Measurements from ENCODE around the gene ACTR8.

DNA sequence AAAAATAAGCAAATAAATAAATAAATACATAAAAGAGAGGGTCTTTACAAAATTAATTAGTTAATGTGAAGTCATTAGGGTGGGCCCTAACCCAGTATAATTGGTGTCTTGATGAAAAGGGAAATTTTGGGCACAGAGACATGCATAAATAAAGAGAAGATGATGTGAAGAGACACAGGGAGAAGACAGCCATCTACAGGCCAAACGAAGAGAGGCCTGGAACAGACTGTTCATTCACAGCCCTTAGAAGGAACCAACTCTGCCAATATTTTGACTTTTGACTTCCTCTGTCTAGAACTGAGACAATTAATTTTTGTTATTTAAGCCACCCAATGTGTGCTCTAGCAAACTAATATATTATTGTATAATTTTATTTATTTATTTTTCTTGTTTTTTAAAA, 39.3 kb upstream of the ACTR8 start:
- TF ChIP-seq EZH2 (IDR thresholded peaks at IDR 0.05), result no peak
- TF ChIP-seq, protein P1, sequence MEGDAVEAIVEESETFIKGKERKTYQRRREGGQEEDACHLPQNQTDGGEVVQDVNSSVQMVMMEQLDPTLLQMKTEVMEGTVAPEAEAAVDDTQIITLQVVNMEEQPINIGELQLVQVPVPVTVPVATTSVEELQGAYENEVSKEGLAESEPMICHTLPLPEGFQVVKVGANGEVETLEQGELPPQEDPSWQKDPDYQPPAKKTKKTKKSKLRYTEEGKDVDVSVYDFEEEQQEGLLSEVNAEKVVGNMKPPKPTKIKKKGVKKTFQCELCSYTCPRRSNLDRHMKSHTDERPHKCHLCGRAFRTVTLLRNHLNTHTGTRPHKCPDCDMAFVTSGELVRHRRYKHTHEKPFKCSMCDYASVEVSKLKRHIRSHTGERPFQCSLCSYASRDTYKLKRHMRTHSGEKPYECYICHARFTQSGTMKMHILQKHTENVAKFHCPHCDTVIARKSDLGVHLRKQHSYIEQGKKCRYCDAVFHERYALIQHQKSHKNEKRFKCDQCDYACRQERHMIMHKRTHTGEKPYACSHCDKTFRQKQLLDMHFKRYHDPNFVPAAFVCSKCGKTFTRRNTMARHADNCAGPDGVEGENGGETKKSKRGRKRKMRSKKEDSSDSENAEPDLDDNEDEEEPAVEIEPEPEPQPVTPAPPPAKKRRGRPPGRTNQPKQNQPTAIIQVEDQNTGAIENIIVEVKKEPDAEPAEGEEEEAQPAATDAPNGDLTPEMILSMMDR (IDR thresholded peaks at IDR 0.05), result peak; percentile 7
